Fibroblast of upper back skin (primary cell): ENCODE data around the gene CHD9.
"Not testable (repeated sequence)": the region's sequence is repeated elsewhere in the genome, so short reads cannot be mapped to it uniquely, and the experiment has no call there.

Source experiments
- DNase-seq: peaks from one replicate; pipeline ENCODE4 v3.0.0-alpha.2; 2013

CHD9 gene

DNA sequence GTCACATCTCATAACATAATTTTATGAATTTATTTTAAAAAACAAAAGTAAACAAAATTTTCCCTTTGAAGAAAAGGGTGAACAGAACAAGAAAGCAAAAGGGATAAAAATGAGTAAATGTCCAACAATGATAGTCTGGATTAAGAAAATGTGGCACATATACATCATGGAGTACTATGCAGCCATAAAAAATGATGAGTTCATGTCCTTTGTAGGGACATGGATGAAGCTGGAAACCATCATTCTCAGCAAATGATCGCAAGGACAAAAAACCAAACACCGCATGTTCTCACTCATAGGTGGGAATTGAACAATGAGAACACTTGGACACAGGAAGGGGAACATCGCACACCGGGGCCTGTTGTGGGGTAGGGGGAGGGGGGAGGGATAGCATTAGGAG is 3.5 kb upstream of the CHD9 start:
- DNase-seq, result not testable (repeated sequence)

DNA sequence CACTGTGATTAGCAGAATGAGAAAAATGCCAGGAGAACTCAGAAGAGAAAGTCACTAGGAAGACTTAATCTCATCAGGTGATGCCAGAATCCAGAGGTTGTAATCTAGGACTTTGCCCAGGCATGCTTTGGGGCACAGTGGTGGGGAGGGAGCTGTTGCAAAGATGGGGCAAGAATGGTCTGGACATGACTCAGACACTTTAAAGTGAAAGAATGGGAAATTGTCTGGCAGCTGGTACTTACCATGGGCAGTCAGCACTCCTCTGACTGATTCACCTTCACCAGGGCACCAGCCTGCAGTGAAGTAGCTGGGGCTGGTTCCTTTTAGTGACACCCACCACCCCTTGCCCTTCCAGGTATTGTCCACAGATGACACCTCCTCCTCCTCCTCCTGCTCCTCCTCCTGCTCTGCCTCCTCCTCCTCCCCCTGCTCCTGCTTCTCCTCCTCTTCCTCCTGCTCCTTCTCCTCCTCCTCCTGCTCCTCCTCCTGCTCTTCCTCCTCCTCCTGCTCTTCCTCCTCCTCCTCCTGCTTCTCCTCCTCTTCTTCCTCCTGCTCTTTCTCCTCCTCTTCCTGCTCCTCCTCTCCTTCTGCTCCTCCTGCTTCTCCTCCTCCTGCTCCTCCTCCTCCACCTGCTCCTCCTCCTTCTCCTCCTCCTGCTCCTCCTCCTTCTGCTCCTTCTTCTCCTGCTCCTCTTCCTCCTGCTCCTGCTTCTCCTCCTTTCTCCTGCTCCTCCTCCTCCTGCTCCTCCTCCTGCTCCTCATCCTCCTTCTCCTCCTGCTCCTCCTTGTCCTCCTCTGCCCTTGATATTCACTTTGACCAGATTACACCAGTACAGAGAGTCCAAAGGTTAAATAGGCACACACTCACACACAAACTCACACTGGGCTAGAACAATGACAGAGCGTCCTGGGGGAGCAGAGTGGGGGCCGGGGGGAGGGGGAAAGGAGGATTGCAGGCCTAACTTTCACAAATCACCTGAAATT is 2.0 kb upstream of the CHD9 start, which contains the start of gene CHD9NB:
CHD9NB (minus strand) TSS at position 379 of the 983 bp plus-strand sequence. CDS start 8,739 bp downstream, outside the sequence.
- DNase-seq, result peak; percentile 82

DNA sequence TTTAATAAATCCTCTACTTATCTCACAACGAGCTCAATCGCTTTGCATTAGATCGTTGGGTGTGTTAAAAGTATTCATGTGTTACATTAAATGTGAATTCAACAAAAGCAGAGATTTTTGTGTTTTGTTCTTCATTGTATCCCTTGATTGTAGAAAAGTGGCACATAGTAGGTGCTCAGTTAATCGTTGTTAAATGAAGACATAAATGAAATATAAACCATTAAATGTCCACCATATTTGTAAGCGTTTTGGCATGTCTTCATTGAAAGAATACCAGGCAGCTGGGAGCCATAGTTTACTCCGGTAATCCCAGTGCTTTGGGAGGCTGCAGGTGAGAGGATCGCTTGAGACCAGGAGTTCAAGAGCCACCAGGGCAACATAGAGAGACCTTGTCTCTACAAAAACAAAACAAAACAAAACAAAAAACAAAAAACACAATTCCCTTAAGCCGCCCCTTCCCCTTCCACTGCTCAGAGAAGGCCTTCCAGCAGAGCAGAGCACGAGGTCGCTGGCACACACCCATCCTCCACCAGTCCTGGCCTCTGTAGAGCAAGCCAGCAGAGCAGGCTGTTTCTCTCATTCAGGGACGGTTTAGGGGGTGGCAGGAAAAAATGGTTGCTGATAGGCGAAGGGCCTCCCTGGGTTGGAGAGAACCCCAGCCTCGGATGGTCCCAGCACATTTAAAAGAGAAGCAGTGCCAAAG is 673 bp upstream of the CHD9 start:
- DNase-seq, result no peak

DNA sequence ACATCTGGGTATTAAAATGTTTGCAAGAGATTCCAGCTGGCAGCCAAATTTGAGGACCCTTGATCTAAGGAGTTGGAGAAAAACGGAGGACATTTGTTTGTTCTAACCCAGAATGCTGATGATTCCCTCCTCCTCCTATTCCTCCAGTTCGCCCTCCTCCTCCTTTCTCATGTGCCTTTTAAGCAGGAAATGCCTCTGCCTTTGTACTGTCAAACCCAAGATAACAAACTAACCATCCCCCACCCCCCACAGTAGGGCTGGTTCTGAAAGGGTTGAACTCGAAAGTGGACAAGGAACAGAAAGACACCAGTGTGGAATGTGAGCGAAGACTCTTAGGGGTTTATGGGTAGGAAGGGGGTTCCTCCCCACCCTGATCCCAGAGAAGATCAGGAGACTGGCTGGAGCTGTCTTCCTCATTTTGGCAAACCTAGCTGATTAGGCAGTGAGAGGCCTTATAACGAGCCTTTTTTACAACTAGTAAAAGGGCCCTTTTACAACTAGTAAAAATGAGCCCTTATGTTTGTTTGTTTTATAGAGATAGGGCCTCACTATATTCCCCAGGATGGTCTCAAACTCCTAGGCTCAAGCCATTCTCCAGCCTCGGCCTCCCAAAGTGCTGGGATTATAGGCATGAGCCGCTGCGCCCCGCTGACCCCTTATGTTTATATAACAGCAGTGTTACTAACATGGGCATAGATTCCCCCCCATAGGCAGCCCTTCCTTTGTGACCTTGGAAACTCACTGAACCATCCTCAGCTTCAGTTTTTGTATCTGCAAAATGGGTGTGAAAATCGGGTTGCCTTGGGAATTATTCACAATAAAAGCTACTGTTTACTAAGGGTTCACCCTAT is 975 bp downstream of the CHD9 start:
- peak; percentile 68 for DNase-seq

DNA sequence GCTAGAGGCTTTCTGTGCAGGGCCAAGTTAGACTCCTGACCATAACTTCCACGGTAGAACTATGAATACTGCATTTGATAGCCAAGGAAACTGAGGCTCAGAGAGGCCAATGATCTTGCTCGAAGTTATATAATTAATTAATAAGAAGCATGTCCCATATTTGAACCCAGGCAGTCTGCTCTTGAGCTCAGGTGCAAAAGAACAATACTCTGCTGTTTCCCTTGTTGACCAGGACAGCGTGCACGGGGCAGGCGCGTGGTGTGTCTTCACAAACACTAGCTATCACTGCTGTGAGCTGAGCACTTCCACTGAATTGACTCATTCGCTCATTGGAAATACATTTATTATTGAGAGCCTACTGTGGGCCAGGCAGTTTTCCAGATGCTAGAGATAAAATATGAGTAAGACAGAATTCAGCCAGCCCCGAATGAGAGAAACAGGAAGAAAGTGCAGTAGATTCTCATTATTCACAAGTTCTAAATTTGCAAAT is 1.6 kb downstream of the CHD9 start:
- DNase-seq, result peak; percentile 63

DNA sequence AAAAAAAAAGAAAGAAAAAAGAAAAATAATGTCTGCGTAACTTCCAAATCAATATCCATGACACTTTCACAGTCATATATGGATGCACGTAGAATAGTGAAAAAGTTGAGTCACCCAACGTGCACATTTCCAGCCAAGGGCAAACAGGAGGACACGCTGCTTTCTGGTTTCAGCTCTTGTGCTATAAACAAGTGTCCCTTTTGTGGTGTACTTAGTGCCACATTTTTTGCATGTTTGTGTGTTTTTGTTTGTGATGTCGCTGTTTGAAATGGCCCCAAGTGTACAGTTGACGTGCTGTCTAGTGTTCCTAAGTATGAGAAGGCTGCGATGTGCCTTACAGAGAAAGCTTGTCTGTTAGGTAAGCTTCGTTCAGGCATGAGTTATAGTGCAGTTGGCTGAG is 2.9 kb downstream of the CHD9 start:
- DNase-seq, result no peak

DNA sequence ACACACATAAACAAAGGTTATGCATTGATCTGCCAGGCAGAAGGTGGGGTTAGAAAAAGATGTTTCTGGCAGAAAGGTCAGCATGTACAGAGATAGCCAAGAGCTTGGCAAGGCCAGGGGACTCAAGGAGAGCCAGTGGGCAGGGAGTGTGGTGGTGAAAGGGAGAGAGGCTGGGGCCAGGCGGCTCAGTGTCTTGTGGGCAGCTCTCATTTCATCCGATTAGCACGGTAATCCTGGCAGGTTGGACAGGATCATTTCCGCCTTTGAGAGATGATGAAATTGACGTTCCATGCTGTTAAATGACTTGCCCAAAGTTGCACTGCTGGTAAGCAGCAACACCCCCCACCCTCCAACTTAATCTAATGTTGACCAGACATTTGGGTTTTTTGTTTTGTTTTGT is 3.6 kb downstream of the CHD9 start:
- no peak for DNase-seq

DNA sequence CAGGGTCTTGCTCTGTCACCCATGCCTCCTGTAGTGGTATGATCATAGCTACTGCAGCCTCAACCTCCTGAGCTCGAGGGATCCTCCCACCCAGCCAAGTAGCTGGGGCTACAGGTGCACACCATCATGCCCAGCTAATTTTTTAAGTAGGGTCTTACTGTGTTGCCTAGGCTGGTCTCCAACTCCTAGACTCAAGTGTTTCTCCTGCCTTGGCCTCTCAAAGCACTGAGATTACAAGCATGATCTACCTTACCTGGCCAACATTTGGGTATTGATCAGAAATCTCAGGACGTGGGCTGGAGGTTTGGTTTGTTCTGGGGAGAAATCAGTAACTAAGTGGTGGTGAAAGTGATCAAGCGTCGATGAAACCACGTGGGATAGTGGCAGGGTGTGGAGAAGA is 4.1 kb downstream of the CHD9 start:
- DNase-seq, result no peak

DNA sequence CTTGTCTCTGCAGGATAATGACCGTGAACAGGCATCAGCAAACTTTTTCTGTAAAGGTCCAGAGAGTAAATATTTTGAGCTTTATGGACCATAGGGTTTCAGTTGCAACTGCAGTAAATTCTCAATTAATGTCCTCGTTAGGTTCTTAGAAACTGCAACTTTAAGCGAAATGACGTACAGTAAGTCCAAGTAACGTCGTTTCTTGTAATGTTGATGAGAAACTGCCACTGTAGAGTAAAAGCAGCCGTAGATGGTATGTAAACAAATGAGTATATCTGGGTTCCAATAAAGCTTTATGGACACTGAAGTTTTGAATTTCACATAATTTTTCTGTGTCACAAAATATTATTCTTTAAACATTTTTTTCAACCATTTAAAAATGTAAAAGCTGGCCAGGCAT is 4.9 kb downstream of the CHD9 start:
- no peak for DNase-seq

DNA sequence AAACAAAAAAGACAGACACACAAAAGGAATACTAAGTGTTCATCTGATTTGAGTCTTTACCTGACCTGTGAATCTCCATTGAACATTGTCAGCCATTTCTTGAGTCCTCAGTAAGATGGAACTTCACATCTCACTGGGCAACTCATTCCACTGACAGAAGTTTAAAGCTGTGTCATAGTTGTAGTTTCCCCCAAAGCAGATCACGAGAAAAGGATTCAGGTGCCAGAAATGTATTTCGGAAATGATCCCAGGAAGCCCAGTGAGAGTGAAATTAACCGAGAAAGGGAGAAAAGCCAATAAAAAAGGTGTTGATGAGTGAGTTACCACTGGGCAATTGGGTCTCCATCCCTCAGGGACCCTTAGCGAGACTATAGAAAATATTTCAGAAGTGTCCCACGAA is 6.5 kb downstream of the CHD9 start:
- no peak for DNase-seq

DNA sequence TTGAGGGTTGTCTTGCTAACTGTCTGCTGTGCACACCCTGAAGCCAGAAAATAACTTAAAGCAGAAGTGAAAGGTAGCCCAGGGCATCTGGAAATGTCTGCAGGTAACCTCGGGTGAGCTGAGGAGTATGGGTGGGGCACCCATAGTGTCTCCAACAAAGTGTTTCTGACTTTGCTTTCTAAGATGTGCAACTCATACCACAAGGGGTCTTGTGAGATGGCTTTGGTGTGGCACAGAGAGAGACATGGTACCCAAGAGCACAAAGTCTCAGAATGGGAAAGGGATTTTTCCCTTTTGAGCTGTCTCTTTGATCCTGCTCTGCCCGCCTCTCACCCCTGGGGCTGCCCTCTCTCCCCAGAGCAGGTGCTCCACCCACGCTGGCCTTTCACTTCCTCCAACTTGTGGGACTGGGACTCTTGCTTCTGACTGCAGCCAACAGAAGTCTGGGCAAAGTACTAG is 6.9 kb downstream of the CHD9 start:
- DNase-seq, result no peak

DNA sequence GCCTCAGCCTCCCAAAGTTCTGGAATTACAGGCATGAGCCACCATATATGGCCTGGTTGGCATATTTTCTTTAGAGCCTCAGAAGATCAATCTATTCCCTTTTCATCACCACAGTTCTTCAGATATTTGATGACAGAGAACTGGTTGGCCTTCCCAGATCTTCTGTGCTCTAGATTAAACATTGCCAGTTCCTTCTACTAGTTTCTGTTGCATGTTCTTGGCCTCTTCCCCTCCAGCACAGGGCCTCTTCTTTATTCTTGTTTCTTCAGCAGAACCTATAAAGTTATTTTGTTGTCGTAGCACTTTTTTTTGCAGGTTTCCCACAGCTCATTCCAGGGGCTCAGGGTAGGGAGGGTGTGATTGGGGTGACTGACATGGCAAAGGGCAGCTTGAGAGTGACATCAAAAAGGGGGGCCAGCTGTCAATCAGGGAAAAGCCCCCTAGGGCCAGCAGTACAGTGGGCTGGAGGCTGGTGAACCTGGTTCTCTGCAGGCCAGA is 9.3 kb downstream of the CHD9 start:
- DNase-seq, result no peak

DNA sequence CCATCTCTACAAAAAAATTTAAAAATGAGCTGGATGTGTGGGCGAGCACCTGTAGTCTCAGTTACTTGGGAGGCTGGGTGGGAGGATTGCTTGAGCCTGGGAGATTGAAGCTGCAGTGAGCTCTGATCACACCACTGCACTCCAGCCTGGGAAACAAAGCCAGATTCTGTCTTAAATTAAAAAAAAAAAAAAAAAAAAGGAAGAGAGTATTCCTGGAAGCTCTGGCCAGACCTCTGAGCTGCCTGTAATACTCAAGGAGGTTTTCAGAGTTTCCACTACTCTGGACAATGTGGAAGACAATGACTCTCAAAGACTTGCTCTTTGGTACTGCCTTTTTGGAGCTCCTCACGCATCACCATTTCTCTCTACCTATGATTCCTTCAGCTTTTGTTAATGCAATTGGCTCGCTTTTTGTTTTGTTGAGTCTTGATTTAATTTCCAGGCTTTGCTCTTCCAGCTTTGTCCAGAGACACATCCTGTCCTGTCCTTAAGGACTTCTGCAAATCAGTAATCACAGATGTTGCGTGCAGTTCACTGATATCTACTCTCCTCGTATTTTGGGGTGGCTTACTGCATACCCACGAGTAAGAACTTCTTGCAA is 10.8 kb downstream of the CHD9 start:
- DNase-seq, result no peak

DNA sequence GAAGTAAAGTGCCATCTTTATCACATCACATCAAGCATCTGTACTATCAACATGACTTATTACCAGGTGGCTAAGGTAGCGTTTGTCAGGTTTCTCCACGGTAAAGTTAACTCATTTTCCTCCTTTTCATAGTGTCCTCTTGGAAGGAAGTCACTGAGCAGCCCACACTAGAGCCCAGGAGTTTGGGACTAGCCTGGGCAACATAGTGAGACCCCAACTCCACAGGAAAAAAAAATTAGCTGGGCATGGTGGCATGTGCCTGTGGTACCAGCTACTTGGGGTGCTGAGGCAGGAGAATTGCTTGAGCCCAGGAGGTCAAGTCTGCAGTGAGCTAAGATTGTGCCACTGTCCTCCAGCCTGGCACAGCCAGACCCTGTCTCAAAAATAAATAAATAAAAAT is 12.9 kb downstream of the CHD9 start:
- no peak for DNase-seq

DNA sequence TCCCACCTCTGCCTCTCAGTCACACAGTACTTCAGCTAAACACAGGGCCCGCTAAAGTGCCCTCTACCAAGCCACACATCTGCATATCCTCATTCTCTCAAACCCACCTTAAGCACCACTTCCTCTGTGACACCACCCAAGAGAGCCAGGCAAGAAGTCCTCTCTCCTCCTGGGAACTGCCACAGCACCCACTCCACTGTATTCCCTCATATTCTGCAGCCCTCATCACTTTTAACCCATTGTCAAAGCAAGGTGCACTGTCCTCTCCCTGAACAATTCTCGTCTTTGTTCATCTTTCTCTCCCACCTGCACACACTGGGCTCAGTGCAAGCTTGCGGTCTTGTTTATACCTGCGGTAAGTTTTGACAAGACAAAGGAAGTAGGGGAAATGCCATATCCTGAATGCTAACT is 13.6 kb downstream of the CHD9 start:
- DNase-seq, result no peak

DNA sequence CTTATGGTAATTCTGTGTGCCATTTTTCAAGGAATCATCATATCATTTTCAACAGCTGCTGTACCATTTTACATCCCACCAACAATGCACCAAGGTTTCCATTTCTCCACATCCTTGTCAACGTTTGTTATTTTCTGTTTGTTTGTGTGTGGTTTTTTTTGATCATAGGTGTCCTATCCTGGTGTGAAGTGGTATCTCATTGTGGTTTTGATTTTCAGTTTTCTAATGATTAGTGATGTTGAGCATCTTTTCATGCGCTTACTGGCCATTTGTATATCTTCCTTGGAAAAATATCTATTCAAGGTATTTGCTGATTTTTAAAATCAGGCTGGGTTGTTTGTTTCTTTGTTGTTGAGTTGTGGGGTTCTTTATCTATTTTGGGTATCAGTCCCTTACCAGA is 15.0 kb downstream of the CHD9 start:
- DNase-seq, result no peak

DNA sequence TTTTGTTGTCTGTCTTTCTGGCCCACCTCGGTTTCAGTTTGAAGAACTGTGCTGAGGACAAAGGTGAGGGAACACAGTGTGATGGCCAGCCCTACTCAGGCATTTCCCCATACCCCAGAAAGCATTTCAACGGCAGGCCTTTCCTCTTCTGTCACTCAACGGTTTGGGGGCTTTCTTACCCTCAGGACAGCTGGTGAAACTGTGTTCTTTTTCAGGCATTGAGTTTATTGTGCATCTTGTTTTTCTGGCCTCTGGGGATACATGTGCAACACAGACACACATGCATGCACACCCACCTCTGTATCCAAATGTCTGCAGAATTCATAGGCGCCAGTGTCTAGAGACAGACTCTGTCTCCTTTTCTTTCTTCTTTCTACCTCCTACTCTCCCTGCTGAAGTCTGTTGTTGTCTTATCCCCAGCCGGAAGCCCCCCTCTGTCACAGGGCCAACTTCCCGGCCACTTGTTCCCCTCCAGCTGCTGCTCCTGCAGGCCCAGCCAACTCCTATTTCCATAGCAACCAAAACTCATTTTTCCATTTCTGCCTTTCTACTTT is 17.0 kb downstream of the CHD9 start:
- no peak for DNase-seq

DNA sequence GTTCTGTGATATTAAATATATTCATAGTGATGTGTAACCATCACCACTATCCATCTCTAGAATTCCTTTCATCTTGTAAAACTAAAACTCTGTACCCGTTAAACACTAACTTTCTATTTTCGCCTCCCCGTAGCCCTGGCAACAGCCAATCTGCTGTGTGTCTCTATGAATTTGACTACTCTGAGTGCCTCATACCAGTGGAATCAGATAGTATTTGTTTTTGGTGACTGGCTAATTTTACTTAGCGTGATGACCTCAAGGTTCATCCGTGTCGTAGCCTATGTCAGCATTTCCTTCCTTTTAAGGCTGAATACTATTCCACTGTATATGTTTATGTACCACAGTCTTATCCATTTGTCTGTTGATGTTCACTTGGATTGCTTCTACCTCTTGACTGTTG is 18.2 kb downstream of the CHD9 start:
- DNase-seq, result no peak

DNA sequence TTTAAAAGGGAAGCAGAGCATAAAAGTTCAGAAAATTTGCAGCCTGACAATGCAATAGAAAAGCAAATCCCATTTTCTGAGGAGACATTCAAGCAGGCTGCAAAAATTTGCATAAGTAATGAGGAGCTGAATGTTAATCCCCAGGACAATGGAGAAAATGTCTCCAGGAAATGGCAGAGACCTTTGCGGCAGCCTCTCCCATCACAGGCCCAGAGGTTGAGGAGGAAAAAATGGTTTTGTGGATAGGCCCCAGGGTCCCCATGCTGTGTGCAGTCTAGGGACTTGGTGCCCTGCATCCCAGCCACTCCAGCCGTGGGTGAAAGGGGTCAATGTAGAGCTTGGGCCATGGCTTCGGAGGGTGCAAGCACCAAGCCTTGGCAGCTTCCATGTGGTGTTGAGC is 19.5 kb downstream of the CHD9 start:
- not testable (repeated sequence) for DNase-seq

DNA sequence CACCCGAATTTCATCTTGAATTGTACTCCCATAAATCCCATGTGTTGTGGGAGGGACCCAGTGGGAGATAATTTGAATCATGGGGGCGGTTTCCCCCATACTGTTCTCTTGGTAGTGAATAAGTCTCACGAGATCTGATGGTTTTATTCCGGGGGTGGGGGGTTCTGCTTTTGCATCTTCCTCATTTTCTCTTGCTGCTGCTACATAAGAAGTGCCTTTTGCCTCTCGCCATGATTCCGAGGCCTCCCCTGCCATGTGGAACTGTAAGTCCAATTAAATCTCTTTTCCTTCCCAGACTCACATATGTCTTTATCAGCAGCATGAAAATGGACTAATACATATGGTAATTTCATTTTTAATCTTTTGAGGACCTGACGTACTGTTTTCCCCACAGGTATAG is 20.7 kb downstream of the CHD9 start:
- not testable (repeated sequence) for DNase-seq

DNA sequence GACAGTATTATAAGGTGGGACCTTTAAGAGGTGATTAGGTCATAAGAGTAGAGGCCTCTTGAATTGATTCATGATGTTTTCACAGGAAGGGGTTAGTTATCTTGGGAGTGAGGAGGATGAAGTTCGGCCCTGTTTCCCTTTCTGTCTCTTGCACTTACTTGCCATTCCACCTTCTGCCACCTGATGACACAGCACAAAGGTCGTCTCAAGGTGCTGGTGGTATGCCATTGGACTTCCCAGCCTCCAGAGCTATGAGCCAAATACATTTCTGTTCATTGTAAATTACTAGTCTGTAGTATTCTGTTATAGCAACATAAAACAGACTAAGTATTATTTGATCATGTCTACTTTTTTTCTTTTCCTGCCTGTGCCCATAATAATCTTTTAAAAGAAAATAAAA is 23.5 kb downstream of the CHD9 start:
- DNase-seq, result no peak
